Esophagus squamous epithelium (tissue), 4 donors: ENCODE measurements around the gene UXT.

Source experiments
- POLR2A ChIP-seq, 4 donors: fragments of 450-650 bp; IDR thresholded peaks; one replicate each; pipeline ENCODE4 v1.6.1; 2017; ENCODE audit warnings: antibody characterized with exemption in 4 of 4, mild to moderate bottlenecking in 4 of 4, moderate library complexity in 3 of 4
- TF ChIP-seq, protein P1 (sequence below), 6 experiments: fragments of 450-650 bp in 4 of 6; fragments of 200-600 bp in 2 of 6; sonication (generic) in 2 of 6; IDR thresholded peaks; one replicate each; pipeline ENCODE4 v1.5.1; 2016 to 2019; ENCODE audit warnings: antibody characterized with exemption in 6 of 6, mild to moderate bottlenecking in 4 of 6, moderate library complexity in 4 of 6

DNA sequence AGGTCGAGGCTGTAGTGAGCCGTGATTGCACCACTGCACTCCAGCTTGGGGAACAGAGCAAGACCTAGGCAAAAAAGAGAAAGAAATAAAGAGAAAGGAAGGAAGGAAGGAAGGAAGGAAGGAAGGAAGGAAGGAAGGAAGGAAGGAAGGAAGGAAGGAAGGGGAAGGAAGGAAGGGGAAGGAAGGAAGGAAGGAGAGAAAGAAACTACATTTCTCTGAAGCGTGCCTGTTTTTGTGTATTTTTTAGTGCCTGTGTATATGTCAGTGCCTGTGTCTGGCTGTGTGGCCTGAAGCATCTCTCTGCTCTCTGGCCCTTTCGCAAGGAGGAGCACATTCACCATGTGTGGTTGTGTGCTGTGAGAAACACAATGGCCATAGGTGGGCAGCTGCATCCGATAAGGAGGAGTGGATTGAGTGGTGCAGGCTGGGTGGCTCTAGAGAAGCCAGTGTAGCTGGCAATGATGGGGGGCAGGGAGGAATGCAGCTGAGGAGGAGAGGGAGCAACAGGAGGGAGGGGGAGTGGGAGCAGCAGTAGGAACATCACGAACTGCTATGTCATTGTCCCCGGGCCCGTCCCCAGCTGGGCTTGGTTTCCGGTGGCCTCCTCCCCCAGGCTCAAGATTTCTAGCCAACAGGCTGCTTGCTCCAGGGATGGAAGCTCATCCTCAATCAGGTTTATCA is 50.7 kb downstream of the UXT start:
- TF ChIP-seq, protein P1, sequence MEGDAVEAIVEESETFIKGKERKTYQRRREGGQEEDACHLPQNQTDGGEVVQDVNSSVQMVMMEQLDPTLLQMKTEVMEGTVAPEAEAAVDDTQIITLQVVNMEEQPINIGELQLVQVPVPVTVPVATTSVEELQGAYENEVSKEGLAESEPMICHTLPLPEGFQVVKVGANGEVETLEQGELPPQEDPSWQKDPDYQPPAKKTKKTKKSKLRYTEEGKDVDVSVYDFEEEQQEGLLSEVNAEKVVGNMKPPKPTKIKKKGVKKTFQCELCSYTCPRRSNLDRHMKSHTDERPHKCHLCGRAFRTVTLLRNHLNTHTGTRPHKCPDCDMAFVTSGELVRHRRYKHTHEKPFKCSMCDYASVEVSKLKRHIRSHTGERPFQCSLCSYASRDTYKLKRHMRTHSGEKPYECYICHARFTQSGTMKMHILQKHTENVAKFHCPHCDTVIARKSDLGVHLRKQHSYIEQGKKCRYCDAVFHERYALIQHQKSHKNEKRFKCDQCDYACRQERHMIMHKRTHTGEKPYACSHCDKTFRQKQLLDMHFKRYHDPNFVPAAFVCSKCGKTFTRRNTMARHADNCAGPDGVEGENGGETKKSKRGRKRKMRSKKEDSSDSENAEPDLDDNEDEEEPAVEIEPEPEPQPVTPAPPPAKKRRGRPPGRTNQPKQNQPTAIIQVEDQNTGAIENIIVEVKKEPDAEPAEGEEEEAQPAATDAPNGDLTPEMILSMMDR (IDR thresholded peaks at IDR 0.05): no peak
- no peak for TF ChIP-seq POLR2A (IDR thresholded peaks at IDR 0.05)
